HepG2 (cell line): ENCODE measurements around the gene PANK2. TPM values are rescaled to one million over a fixed set of nuclear protein-coding genes. Genes with fewer than 3 reads are reported as not detected.
A peak's percentile ranks its signal among the peaks of the same experiment; 100 is the strongest.

Experiments used
- ADNP ChIP-seq: sonication (generic); formaldehyde crosslinking; IDR thresholded peaks from 2 replicates; pipeline ENCODE4 v1.4.0; 2020; ENCODE audit warnings: missing genetic modification reagents
- CBX2 ChIP-seq, 2 experiments: fragments of 200-600 bp in 1 of 2; sonication (generic); formaldehyde crosslinking in 1 of 2; IDR thresholded peaks; 2 replicates each; pipeline versions ENCODE4 v1.7.0 to v1.8.1; 2018 to 2022; ENCODE audit warnings: low read depth in 2 of 2, low read length in 1 of 2, mild to moderate bottlenecking in 1 of 2, missing genetic modification reagents in 1 of 2
- GABPA ChIP-seq, 2 experiments: IDR thresholded peaks; 2 replicates each; pipeline ENCODE4 v1.6.1; 2011 to 2016; ENCODE audit warnings: low read depth in 2 of 2, low read length in 1 of 2, missing biosample characterization in 1 of 2, missing genetic modification characterization in 1 of 2
- GABPB1 ChIP-seq: IDR thresholded peaks from 2 replicates; pipeline ENCODE4 v1.6.1; 2016; ENCODE audit warnings: mild to moderate bottlenecking, missing genetic modification reagents, moderate library complexity, missing compliant biosample characterization
- HDAC6 ChIP-seq: fragments of 200-600 bp; sonication (generic); IDR thresholded peaks from 2 replicates; pipeline ENCODE4 v1.7.0; 2017; ENCODE audit warnings: mild to moderate bottlenecking, antibody characterized with exemption, low read length, low read depth
- HNRNPH1 ChIP-seq: fragments of 200-400 bp; formaldehyde crosslinking; optimal IDR thresholded peaks from 2 replicates; pipeline ENCODE3; 2017; ENCODE audit warnings: mild to moderate bottlenecking, low read depth, low read length
- HNRNPUL1 ChIP-seq: fragments of 200-400 bp; formaldehyde crosslinking; IDR thresholded peaks from 2 replicates; pipeline ENCODE4 v1.6.1; 2017; ENCODE audit warnings: low read depth, mild to moderate bottlenecking, low read length, moderate library complexity
- HOXA3 ChIP-seq: sonication (generic); formaldehyde crosslinking; IDR thresholded peaks from 2 replicates; pipeline ENCODE4 v1.5.0; 2020; ENCODE audit warnings: missing genetic modification reagents
- KLF13 ChIP-seq: sonication (generic); formaldehyde crosslinking; IDR thresholded peaks from 2 replicates; pipeline ENCODE4 v1.4.0; 2020; ENCODE audit warnings: mild to moderate bottlenecking, missing genetic modification reagents
- KLF16 ChIP-seq, 2 experiments: sonication (generic) in 1 of 2; formaldehyde crosslinking in 1 of 2; IDR thresholded peaks; 2 replicates each; pipeline versions ENCODE4 v1.6.1 to v1.8.0; 2016 to 2023; ENCODE audit warnings: missing genetic modification reagents in 2 of 2, missing compliant biosample characterization in 1 of 2
- MBD4 ChIP-seq: IDR thresholded peaks from 2 replicates; pipeline ENCODE4 v1.6.1; 2012; ENCODE audit warnings: low read length, inconsistent platforms, borderline replicate concordance
- MBNL3 ChIP-seq: fragments of 250-450 bp; sonication (Bioruptor Pico); conservative IDR thresholded peaks from 2 replicates; pipeline ENCODE4 v1.8.0; 2022; ENCODE audit warnings: mild to moderate bottlenecking, inconsistent platforms
- POLR2A ChIP-seq, 2 experiments: IDR thresholded peaks; 2 replicates each; pipeline ENCODE4 v1.6.1; 2011; ENCODE audit warnings: low read depth in 2 of 2, low read length in 2 of 2, mild to moderate bottlenecking in 1 of 2, moderate library complexity in 1 of 2; ENCODE audit not compliant: insufficient read depth in 1 of 2
- POLR2AphosphoS5 ChIP-seq: IDR thresholded peaks from 2 replicates; pipeline ENCODE4 v1.6.1; 2012; ENCODE audit warnings: low read depth, low read length
- RBFOX2 ChIP-seq: fragments of 200-400 bp; formaldehyde crosslinking; IDR thresholded peaks from 2 replicates; pipeline ENCODE4 v1.6.1; 2017; ENCODE audit warnings: low read depth, mild to moderate bottlenecking, low read length
- RBM22 ChIP-seq: fragments of 200-400 bp; formaldehyde crosslinking; optimal IDR thresholded peaks from 2 replicates; pipeline ENCODE3; 2017; ENCODE audit warnings: mild to moderate bottlenecking, low read length, moderate library complexity
- SAFB2 ChIP-seq: sonication (generic); formaldehyde crosslinking; IDR thresholded peaks from 2 replicates; pipeline ENCODE4 v1.5.1; 2020; ENCODE audit warnings: missing genetic modification reagents, low read depth, mild to moderate bottlenecking, borderline replicate concordance
- SOX6 ChIP-seq, 2 experiments: fragments of 450-650 bp in 1 of 2; sonication (generic) in 1 of 2; formaldehyde crosslinking in 1 of 2; IDR thresholded peaks; 2 replicates each; pipeline versions ENCODE4 v1.4.0 to v1.6.1; 2017 to 2020; ENCODE audit warnings: antibody characterized with exemption in 1 of 2, mild to moderate bottlenecking in 1 of 2, missing genetic modification reagents in 1 of 2
- SRSF4 ChIP-seq: fragments of 200-400 bp; formaldehyde crosslinking; IDR thresholded peaks from one replicate; pipeline ENCODE4 v1.6.1; 2018; ENCODE audit warnings: mild to moderate bottlenecking, low read depth, low read length, moderate library complexity; ENCODE audit not compliant: poor library complexity, severe bottlenecking
- THAP11 ChIP-seq: IDR thresholded peaks from 2 replicates; pipeline ENCODE4 v1.6.1; 2016; ENCODE audit warnings: missing biosample characterization, missing genetic modification reagents
- TOPORS ChIP-seq: sonication (generic); formaldehyde crosslinking; IDR thresholded peaks from 2 replicates; pipeline ENCODE4 v1.8.0; 2023; ENCODE audit warnings: mild to moderate bottlenecking, missing genetic modification reagents
- TP53 ChIP-seq: sonication (generic); formaldehyde crosslinking; conservative IDR thresholded peaks from 2 replicates; pipeline ENCODE4 v1.4.0; 2020; ENCODE audit warnings: missing genetic modification reagents
- TSC22D2 ChIP-seq: sonication (generic); formaldehyde crosslinking; IDR thresholded peaks from 2 replicates; pipeline ENCODE4 v1.5.1; 2020; ENCODE audit warnings: missing genetic modification reagents, mild to moderate bottlenecking, borderline replicate concordance
- U2AF1 ChIP-seq: fragments of 200-400 bp; formaldehyde crosslinking; optimal IDR thresholded peaks from 2 replicates; pipeline ENCODE3; 2017; ENCODE audit warnings: mild to moderate bottlenecking, low read depth, low read length
- ZKSCAN8 ChIP-seq: IDR thresholded peaks from 2 replicates; pipeline ENCODE4 v1.6.1; 2016; ENCODE audit warnings: borderline replicate concordance, missing genetic modification reagents, missing compliant biosample characterization
- ZNF143 ChIP-seq: sonication (generic); formaldehyde crosslinking; IDR thresholded peaks from 2 replicates; pipeline ENCODE4 v1.4.0; 2020; ENCODE audit warnings: missing genetic modification reagents
- ZNF33A ChIP-seq: sonication (generic); formaldehyde crosslinking; IDR thresholded peaks from 2 replicates; pipeline ENCODE4 v1.5.1; 2020; ENCODE audit warnings: missing genetic modification reagents, mild to moderate bottlenecking, moderate library complexity, borderline replicate concordance
- ZNF362 ChIP-seq: sonication (generic); formaldehyde crosslinking; IDR thresholded peaks from 2 replicates; pipeline ENCODE4 v1.4.0; 2020; ENCODE audit warnings: missing genetic modification reagents, mild to moderate bottlenecking, borderline replicate concordance
- ZNF44 ChIP-seq: sonication (generic); formaldehyde crosslinking; IDR thresholded peaks from 2 replicates; pipeline ENCODE4 v1.5.1; 2020; ENCODE audit warnings: mild to moderate bottlenecking, missing genetic modification reagents
- ZNF496 ChIP-seq: sonication (generic); formaldehyde crosslinking; IDR thresholded peaks from 2 replicates; pipeline ENCODE4 v1.8.1; 2023; ENCODE audit warnings: mild to moderate bottlenecking, moderate library complexity, missing genetic modification reagents; ENCODE audit not compliant: insufficient replicate concordance
- ZNF713 ChIP-seq: sonication (generic); formaldehyde crosslinking; IDR thresholded peaks from 2 replicates; pipeline ENCODE4 v1.4.0; 2020; ENCODE audit warnings: mild to moderate bottlenecking, missing genetic modification reagents
- polyA plus RNA-seq, 8 experiments: library from polyadenylated mRNA; depleted of rRNA in 3 of 8; stranded (reverse) in 7 of 8; unstranded in 1 of 8; fragments of >200 nt; fragmentation: Illumina TruSeq in 4 of 8; extraction: Trizol in 4 of 8; gene quantifications; 2 replicates each; pipeline versions ENCODE4 v1.2.1 to v1.2.3, GENCODE V29; 2011 to 2016; ENCODE audit warnings: low read depth in 4 of 8, missing spikeins in 1 of 8, mixed read lengths in 1 of 8; ENCODE audit not compliant: insufficient read depth in 1 of 8
- total RNA-seq, 5 experiments: library from RNA; depleted of rRNA; stranded (reverse); fragments of >200 nt; fragmentation: Illumina TruSeq; extraction: Trizol; gene quantifications; 2 replicates each; pipeline ENCODE4 v1.2.3, GENCODE V29; 2016; ENCODE audit warnings: low read depth in 1 of 5

Gene PANK2
- total and polyA plus RNA-seq, 2 of the 13 experiments (the other 11 are each of a cell fraction or from before 2014, with no cell fraction given): 39.2 to 123 TPM

- TF ChIP-seq ZNF713 (CRISPR knock-in tag) (no peak), RBFOX2 (no peak), THAP11 (0 out of 2 replicates have a peak, but pooled peaks have one; percentile 9), MBNL3 (CRISPR knock-in tag) (no peak), ZNF143 (CRISPR knock-in tag) (no peak), HDAC6 (no peak), TOPORS (CRISPR knock-in tag) (0 out of 2 replicates have a peak, but pooled peaks have one; percentile 43), SOX6 (IDR thresholded peaks at IDR 0.05) (no peak), SOX6 (CRISPR knock-in tag; IDR thresholded peaks at IDR 0.05) (peak; percentile 27; the same call in 1 of the 2 replicates), ZNF496 (CRISPR knock-in tag) (no peak), HOXA3 (no peak), MBD4 (peak; percentile 63; the same call in 1 of the 2 replicates), U2AF1 (peak; percentile 26), POLR2A (IDR thresholded peaks at IDR 0.05; ENCODE audit: insufficient read depth in 1 of 2, low read depth in 2 of 2, low read length in 2 of 2) (peak in 1 of 2 experiments; percentile 63; a peak in 2 of 4 replicates), ZNF362 (CRISPR knock-in tag) (no peak), POLR2AphosphoS5 (peak; percentile 58; the same call in 1 of the 2 replicates), SAFB2 (CRISPR knock-in tag) (no peak), HNRNPH1 (peak; percentile 80), RBM22 (peak; percentile 99), KLF16 (CRISPR knock-in tag; IDR thresholded peaks at IDR 0.05) (no peak), TP53 (CRISPR knock-in tag) (no peak), KLF13 (CRISPR knock-in tag) (no peak), ADNP (no peak), ZKSCAN8 (no peak), ZNF44 (CRISPR knock-in tag) (no peak), TSC22D2 (CRISPR knock-in tag) (no peak), CBX2 (IDR thresholded peaks at IDR 0.05; ENCODE audit: low read depth, low read length) (no peak), CBX2 (CRISPR knock-in tag; IDR thresholded peaks at IDR 0.05; ENCODE audit: low read depth) (no peak), SRSF4 (no peak), HNRNPUL1 (no peak), GABPA (IDR thresholded peaks at IDR 0.05; ENCODE audit: low read depth, low read length) (no peak), GABPA (CRISPR knock-in tag; IDR thresholded peaks at IDR 0.05; ENCODE audit: low read depth) (no peak), ZNF33A (CRISPR knock-in tag) (no peak), GABPB1 (CRISPR knock-in tag) (no peak)
These were observed 38.5 kb downstream of the PANK2 start (continued) for GRCh38 chr20:3927486-3928291.
